ENCODE data around the gene PIGU.
"Not testable (repeated sequence)": the region's sequence is repeated elsewhere in the genome, so short reads cannot be mapped to it uniquely, and the experiment has no call there.

GRCh38 chr20:34518863-34519262, 158.0 kb downstream of the PIGU start:
- not testable (repeated sequence) for TF ChIP-seq EZH2 (IDR thresholded peaks at IDR 0.05; ENCODE audit: low read length, missing control alignments)
- TF ChIP-seq, protein P1, sequence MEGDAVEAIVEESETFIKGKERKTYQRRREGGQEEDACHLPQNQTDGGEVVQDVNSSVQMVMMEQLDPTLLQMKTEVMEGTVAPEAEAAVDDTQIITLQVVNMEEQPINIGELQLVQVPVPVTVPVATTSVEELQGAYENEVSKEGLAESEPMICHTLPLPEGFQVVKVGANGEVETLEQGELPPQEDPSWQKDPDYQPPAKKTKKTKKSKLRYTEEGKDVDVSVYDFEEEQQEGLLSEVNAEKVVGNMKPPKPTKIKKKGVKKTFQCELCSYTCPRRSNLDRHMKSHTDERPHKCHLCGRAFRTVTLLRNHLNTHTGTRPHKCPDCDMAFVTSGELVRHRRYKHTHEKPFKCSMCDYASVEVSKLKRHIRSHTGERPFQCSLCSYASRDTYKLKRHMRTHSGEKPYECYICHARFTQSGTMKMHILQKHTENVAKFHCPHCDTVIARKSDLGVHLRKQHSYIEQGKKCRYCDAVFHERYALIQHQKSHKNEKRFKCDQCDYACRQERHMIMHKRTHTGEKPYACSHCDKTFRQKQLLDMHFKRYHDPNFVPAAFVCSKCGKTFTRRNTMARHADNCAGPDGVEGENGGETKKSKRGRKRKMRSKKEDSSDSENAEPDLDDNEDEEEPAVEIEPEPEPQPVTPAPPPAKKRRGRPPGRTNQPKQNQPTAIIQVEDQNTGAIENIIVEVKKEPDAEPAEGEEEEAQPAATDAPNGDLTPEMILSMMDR (conservative IDR thresholded peaks at IDR 0.05 in 1 of 2, IDR thresholded peaks at IDR 0.05 in 1 of 2; ENCODE audit: low read depth in 1 of 2, low read length in 2 of 2), result not testable (repeated sequence)
